ENCODE results near the gene NCAPG.

NCAPG gene

GRCh38 chr4:17810260-17811077, at the start of gene NCAPG, which contains the start of gene DCAF16:
TSS of gene NCAPG (plus strand) at chr4:17810979. CDS start at chr4:17811078, 99 bp downstream.
TSS of gene DCAF16 (minus strand) at chr4:17810757. CDS start at chr4:17804141, 6,616 bp downstream.
- DNase-seq = peak; percentile 100

- DNase-seq = no peak
These were observed 49.7 kb upstream of the NCAPG start for GRCh38 chr4:17761062-17761461.

- no peak for DNase-seq
These were observed 48.1 kb upstream of the NCAPG start for GRCh38 chr4:17762726-17763125.

GRCh38 chr4:17763416-17763815, 47.4 kb upstream of the NCAPG start:
- no peak for DNase-seq

GRCh38 chr4:17763931-17764330, 46.8 kb upstream of the NCAPG start:
- DNase-seq = no peak

GRCh38 chr4:17765514-17766286, 45.1 kb upstream of the NCAPG start:
- no peak for DNase-seq

GRCh38 chr4:17766826-17767458, 43.8 kb upstream of the NCAPG start:
- no peak for DNase-seq

- no peak for DNase-seq
These were observed 41.2 kb upstream of the NCAPG start for GRCh38 chr4:17769406-17770174.

GRCh38 chr4:17770845-17771244, 39.9 kb upstream of the NCAPG start:
- no peak for DNase-seq

- DNase-seq = no peak
These were observed 39.4 kb upstream of the NCAPG start for GRCh38 chr4:17771284-17771908.

GRCh38 chr4:17773135-17773698, 37.6 kb upstream of the NCAPG start:
- DNase-seq = no peak

- DNase-seq = no peak
These were observed 32.3 kb upstream of the NCAPG start for GRCh38 chr4:17778431-17778830.

GRCh38 chr4:17780501-17781299, 30.1 kb upstream of the NCAPG start:
- DNase-seq = peak in 1 of 3 donors; percentile 17

GRCh38 chr4:17781300-17782287, 29.2 kb upstream of the NCAPG start, which contains the start of gene FAM184B:
TSS of gene FAM184B (minus strand) at chr4:17781621. CDS start at chr4:17781299, 322 bp downstream.
- peak in 2 of 3 donors; percentile 7 to 35 for DNase-seq

- no peak for DNase-seq
These were observed 24.9 kb upstream of the NCAPG start for GRCh38 chr4:17785858-17786257.

GRCh38 chr4:17786567-17786966, 24.2 kb upstream of the NCAPG start:
- DNase-seq = peak in 2 of 3 donors; percentile 5 to 16

- DNase-seq = no peak
These were observed 23.5 kb upstream of the NCAPG start for GRCh38 chr4:17787315-17787714.

GRCh38 chr4:17788956-17789355, 21.8 kb upstream of the NCAPG start:
- DNase-seq = no peak

- DNase-seq = no peak
These were observed 16.0 kb upstream of the NCAPG start for GRCh38 chr4:17794730-17795129.

Data from suppressor macrophage treated with lipopolysaccharide for 1 hour (primary cell).